HG03196 (cell line): ENCODE results near the gene C10orf95.

ENCODE experiments used
- ATAC-seq: cut with Tn5 transposase; IDR thresholded peaks from one replicate; pipeline ENCODE4 v1.9.1; 2021; ENCODE audit not compliant: unreplicated experiment

The C10orf95 gene

GRCh38 chr10:102402512-102402896 is 48.8 kb downstream of the C10orf95 start:
- no peak for ATAC-seq

DNA sequence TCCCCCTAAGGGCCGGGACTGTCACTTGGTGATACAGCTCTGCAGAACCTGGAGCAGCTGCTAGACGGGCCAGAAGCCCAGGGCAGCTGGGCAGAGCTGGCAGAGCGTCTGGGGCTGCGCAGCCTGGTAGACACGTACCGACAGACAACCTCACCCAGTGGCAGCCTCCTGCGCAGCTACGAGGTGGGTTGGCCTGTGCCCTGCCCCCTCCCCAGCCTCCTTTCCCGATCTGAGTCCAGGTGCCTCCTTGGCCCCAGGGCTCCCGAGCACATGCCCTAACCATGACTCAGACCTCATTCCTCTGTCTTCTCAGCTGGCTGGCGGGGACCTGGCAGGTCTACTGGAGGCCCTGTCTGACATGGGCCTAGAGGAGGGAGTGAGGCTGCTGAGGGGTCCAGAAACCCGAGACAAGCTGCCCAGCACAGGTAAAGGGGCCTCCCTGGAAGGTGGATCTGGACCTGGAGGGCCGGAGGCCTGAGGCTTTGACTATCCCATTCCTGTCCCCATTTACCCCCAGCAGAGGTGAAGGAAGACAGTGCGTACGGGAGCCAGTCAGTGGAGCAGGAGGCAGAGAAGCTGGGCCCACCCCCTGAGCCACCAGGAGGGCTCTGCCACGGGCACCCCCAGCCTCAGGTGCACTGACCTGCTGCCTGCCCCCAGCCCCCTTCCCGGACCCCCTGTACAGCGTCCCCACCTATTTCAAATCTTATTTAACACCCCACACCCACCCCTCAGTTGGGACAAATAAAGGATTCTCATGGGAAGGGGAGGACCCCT is 49.4 kb downstream of the C10orf95 start:
- no peak for ATAC-seq

DNA sequence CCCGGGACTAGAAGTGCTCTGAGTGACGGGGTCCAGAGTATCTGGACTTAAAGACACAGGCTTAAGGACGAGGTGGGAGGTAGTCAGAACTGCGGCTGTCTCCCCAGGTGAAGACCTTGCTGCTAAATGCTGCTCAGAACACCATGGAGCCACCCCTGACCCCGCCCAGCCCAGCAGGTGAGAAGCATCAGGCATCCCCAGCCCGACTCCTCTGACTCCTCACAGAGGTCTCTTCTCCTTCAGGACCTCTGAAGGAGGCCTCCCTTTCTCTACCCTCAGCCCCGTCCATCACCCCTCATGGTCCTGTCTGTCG is 50.0 kb downstream of the C10orf95 start:
- ATAC-seq: no peak

- no peak for ATAC-seq
Observed at GRCh38 chr10:102400598-102401341, 50.6 kb downstream of the C10orf95 start.

DNA sequence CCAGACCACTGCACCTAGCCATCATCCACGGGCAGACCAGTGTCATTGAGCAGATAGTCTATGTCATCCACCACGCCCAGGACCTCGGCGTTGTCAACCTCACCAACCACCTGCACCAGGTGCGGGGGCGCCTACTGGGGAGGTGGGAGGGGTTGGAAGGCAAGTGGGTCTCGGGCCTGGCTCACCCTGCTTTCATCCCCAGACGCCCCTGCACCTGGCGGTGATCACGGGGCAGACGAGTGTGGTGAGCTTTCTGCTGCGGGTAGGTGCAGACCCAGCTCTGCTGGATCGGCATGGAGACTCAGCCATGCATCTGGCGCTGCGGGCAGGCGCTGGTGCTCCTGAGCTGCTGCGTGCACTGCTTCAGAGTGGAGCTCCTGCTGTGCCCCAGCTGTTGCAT is 51.3 kb downstream of the C10orf95 start:
- ATAC-seq: no peak
